Stimulated activated CD4-positive, alpha-beta T cell treated with anti-CD3 and anti-CD28 coated beads, Interleukin-12 subunit alpha, Interleukin-12 subunit beta, amount 100 ng/mL, for 4 hours (primary cell): ENCODE results near the gene ANK3.

Experiments
- DNase-seq: peaks from one replicate; pipeline ENCODE4 v3.0.0-alpha.2; 2020

Gene ANK3

GRCh38 chr10:60340973-60341372 is 48.7 kb downstream of the ANK3 start:
- DNase-seq, result no peak

- DNase-seq, result no peak
Observed at GRCh38 chr10:60339757-60340156, 49.9 kb downstream of the ANK3 start.

GRCh38 chr10:60338786-60339185 is 50.9 kb downstream of the ANK3 start:
- no peak for DNase-seq

DNA sequence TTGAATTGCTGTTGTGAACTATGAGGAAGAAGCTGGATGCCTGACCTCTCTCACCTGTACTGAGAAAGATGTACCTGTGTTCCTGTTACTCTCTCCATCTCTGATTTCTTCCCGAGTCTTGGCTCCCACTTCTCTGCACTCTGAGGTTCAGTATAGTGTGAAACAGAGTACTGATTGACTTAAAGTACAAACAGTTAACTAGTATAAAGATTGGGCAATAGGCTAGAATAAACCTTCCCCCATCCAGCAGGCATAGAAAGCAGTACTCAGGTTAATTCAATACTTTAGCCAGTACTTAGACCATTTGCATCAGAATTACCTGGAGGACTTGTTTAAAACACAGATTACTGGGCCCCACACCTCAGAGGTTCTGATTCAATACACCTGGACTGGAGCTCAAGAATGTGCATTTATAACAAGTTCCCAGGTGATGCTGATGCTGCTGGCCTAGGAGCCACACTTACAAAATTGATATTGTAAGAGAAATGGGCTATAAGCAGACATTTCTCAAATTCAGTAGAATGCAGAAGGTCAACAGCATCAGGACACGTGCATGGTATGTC is 51.6 kb downstream of the ANK3 start:
- DNase-seq, result no peak

GRCh38 chr10:60336901-60337630 is 52.6 kb downstream of the ANK3 start:
- DNase-seq, result no peak

- no peak for DNase-seq
Observed at GRCh38 chr10:60335708-60336107, 54.0 kb downstream of the ANK3 start.

DNA sequence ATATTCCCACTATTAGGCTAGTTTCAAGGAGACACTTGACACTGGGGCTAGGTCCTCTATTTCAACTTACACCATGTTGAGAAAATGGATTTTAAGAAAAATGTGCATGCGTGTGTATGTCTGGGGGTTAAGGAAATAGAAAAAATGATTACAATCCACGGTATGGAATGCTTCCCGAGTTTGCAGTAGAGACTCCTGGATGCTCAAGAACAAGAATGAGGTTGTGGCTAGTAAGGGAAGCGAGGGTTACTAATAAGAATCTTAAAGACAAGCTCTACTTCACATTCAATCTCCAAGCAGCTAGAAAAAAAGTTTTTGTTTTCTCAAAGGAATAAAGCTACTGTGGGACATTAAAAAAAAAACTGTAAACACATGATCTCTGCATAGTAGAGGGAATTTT is 54.7 kb downstream of the ANK3 start:
- no peak for DNase-seq

DNA sequence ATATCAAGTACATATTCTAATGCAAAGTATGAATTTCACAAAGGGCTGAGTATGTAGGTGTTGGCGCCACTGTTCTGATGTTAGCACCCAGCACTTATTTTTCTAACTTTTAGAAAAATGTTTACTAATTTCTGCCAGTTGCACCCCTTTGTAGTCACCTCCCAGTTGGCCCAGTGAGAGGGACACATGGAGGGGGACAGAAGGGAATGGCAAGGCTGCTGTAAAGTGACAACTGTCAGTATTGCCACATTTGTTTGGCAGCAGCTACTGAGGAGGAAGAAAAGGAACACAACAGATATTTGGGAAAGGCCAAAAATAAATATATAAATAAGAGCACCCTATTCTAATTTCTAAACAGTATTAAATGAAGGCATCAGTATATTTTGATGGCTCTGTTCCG is 57.3 kb downstream of the ANK3 start:
- no peak for DNase-seq

GRCh38 chr10:60331886-60332285 is 57.8 kb downstream of the ANK3 start:
- no peak for DNase-seq

DNA sequence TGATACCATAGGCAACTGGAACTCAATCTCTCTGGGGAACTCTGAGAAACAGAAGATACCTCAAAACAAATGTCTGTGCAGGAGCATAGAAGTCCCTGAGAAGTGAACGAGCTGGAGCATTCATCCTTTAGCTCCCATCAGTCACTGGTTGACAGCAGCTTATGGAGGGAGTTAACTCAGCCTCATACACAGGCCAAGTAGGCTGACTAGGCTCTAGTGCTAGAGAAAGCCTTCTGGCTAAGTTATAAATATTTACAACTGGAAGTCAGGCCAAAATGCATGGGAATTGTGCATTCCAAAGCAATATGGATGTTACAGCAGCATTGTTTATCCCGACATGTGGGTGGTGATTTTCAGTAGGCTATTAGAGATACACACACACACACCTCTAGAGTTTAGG is 66.5 kb downstream of the ANK3 start:
- no peak for DNase-seq

- DNase-seq, result no peak
Observed at GRCh38 chr10:60320666-60321065, 69.0 kb downstream of the ANK3 start.

- DNase-seq, result no peak
Observed at GRCh38 chr10:60316029-60316428, 73.6 kb downstream of the ANK3 start.

DNA sequence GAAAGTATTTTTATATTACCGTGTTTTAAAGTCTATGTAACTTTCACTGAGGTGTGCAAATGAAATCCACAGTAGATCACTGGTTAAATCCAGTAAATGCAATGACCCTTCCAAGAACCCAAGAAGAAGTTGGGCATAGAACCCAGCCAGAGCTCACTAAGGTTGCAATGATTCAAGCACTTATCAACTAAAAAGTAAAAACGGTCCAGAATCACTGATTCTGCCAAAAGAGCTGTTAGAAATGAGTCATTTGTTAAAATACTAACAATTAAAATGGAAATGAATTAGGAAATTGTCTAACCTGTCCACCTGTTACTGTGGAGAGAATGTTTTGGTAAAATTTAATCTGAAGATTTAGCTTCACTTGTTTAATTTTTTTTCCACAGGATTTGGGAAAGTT is 74.4 kb downstream of the ANK3 start:
- DNase-seq, result no peak

GRCh38 chr10:60314069-60314940 is 75.4 kb downstream of the ANK3 start:
- DNase-seq, result no peak

DNA sequence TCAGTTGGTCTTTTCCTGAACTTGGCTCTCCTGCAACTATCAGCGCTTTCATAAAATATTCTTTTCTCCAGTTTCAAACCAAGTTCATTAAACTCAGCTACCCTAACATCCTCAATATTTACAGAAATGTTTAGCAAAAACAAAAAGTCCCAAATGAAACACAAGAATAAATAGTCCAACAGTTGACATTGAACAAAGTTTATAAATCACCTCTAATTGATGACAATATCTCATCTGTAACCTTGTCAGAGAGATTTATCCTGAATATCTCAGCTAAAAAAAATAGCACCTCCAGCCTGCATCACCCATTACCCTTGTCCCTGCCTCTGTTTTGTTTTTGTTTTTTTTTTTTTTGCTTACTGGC is 76.1 kb downstream of the ANK3 start:
- DNase-seq, result no peak

- no peak for DNase-seq
Observed at GRCh38 chr10:60312818-60313588, 76.7 kb downstream of the ANK3 start.

GRCh38 chr10:60311821-60312220 is 77.9 kb downstream of the ANK3 start:
- no peak for DNase-seq

DNA sequence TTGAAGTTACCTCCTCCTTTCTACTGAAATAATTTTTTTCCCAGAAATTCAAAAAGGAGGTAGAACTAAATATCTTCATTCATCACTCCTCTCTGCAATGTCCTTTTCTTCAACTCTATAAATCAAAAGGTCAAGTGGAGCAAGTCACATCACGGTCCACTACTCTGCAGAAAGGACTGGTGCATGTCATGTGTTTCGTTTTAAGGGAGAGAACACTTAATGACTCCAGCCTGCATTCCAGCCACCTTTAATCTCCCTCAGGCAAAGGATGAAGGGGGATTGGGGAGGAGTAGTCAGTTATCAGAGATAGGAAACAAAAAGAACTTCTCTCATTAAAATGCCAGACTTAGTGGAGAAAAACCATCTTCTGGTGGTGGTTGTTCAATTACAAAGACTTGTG is 78.9 kb downstream of the ANK3 start:
- no peak for DNase-seq

DNA sequence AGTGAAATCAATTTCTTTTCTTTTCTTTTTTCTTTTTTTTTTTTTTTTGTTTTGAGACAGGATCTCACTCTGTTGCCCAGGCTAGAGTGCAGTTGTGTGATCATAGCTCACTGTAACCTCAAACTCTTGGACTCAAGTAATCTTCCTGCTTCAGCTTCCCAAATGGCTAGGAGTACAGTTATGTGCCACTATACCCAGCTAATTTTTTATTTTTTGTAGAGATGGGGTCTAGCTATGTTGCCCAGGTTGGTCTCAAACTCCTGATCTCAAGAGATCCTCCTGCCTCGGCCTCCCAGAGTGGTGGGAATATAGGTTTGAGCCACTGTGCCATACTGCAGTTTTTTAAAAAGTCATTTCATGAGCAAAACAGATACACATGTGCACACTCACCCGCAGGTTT is 79.8 kb downstream of the ANK3 start:
- DNase-seq, result no peak

- DNase-seq, result no peak
Observed at GRCh38 chr10:60309371-60309770, 80.3 kb downstream of the ANK3 start.

DNA sequence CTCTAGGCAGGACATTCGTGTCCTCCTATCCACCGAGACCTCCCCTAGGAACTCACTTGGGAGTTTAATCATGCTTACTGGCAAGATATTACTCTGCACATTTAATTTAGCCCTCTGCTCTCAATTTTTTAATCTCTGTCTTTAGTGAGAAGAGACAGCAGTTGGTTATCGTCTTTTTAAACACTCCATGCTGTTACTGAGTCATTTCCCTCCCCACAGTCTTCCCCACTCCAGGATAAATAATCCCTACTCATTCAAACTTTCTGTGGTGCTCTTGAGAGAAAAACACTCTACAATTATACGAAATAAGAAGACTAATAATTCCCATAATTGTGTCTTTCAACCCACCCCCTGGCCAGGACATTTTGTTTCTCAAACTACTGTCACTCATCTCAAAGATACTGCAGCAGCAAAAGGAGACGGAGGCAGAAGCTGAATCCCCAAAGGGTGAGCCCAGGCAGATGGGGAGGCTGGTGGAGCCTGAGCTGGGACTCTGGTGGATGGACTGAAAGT is 84.2 kb downstream of the ANK3 start:
- DNase-seq, result no peak

- no peak for DNase-seq
Observed at GRCh38 chr10:60304829-60305379, 84.8 kb downstream of the ANK3 start.

- no peak for DNase-seq
Observed at GRCh38 chr10:60303778-60304177, 85.9 kb downstream of the ANK3 start.
